ENCODE data around the gene TAGLN2. TPM values are rescaled to one million over a fixed set of nuclear protein-coding genes. Genes with fewer than 3 reads are reported as not detected.

Gene TAGLN2
- total RNA-seq, 3 donors from 2014 or later = 195 to 259 (median 231) TPM

- DNase-seq (ENCODE audit: low spot score in 2 of 2) = no peak
- Histone ChIP-seq H3K27ac (peak overlapping the region; percentile 22 to 49), H3K9me3 (no peaks in the 10 kb centered on the region), H3K4me3 (no peak overlapping the region), H3K36me3 (no peaks in the 10 kb centered on the region), H3K27me3 (no peaks in the 10 kb centered on the region), H3K4me1 (peaks cover 0 to 15% of the 10 kb centered on the region in 2 donors)
- intact Hi-C loops (cut with DNase I; ENCODE audit: low total_unique reads) = no loop called here
- no peak for TF ChIP-seq CTCF (IDR thresholded peaks at IDR 0.05)
- no peak for TF ChIP-seq POLR2AphosphoS5 (IDR thresholded peaks at IDR 0.05)
- no peak for TF ChIP-seq POLR2A (IDR thresholded peaks at IDR 0.05)
These were observed 24.7 kb upstream of the TAGLN2 start for GRCh38 chr1:159949981-159950381.

- H3K9me3 ChIP-seq = no peaks in the 10 kb centered on the region
- DNase-seq (ENCODE audit: low spot score in 2 of 2) = peak in 1 of 2 donors; percentile 63
- H3K27ac ChIP-seq = peak overlapping the region; percentile 21 to 49
- no peaks in the 10 kb centered on the region for H3K36me3 ChIP-seq
- no peaks in the 10 kb centered on the region for H3K27me3 ChIP-seq
- TF ChIP-seq POLR2A (IDR thresholded peaks at IDR 0.05) (no peak), CTCF (IDR thresholded peaks at IDR 0.05) (no peak), POLR2AphosphoS5 (IDR thresholded peaks at IDR 0.05) (no peak)
- no peak overlapping the region for H3K4me3 ChIP-seq
- intact Hi-C loops (cut with DNase I; ENCODE audit: low total_unique reads) = no loop called here
- H3K4me1 ChIP-seq = peaks cover 0 to 15% of the 10 kb centered on the region in 2 donors
These were observed 23.8 kb upstream of the TAGLN2 start for GRCh38 chr1:159949123-159949522.

- Histone ChIP-seq H3K27ac (no peak overlapping the region), H3K4me1 (peaks cover 0 to 15% of the 10 kb centered on the region in 2 donors), H3K36me3 (no peaks in the 10 kb centered on the region), H3K27me3 (no peaks in the 10 kb centered on the region), H3K4me3 (no peak overlapping the region), H3K9me3 (no peaks in the 10 kb centered on the region)
- DNase-seq (ENCODE audit: low spot score in 2 of 2) = no peak
- intact Hi-C loops (cut with DNase I; ENCODE audit: low total_unique reads) = no loop called here
- TF ChIP-seq CTCF (IDR thresholded peaks at IDR 0.05) (no peak), POLR2AphosphoS5 (IDR thresholded peaks at IDR 0.05) (no peak), POLR2A (IDR thresholded peaks at IDR 0.05) (no peak)
These were observed 22.6 kb upstream of the TAGLN2 start for GRCh38 chr1:159947942-159948341.

- peak overlapping the region; percentile 72 to 78 for H3K27ac ChIP-seq
- H3K36me3 ChIP-seq = no peaks in the 10 kb centered on the region
- no peaks in the 10 kb centered on the region for H3K27me3 ChIP-seq
- TF ChIP-seq CTCF (IDR thresholded peaks at IDR 0.05) = no peak
- no peak for TF ChIP-seq POLR2A (IDR thresholded peaks at IDR 0.05)
- no peak for TF ChIP-seq POLR2AphosphoS5 (IDR thresholded peaks at IDR 0.05)
- intact Hi-C loops (cut with DNase I; ENCODE audit: low total_unique reads) = no loop called here
- H3K4me1 ChIP-seq = peaks cover 0 to 15% of the 10 kb centered on the region in 2 donors
- no peak for DNase-seq (ENCODE audit: low spot score in 2 of 2)
- H3K9me3 ChIP-seq = no peaks in the 10 kb centered on the region
- peak overlapping the region; percentile 37 to 68 (median 62) for H3K4me3 ChIP-seq
These were observed 21.2 kb upstream of the TAGLN2 start for GRCh38 chr1:159946242-159947187.
